Sigmoid colon (tissue), 4 donors: ENCODE data around the gene HTR1D.

ENCODE experiments used
- CTCF ChIP-seq, 4 experiments: fragments of 450-650 bp in 3 of 4; fragments of 200-600 bp in 1 of 4; IDR thresholded peaks; one replicate each; pipeline ENCODE4 v1.5.1; 2016 to 2019; ENCODE audit warnings: antibody characterized with exemption in 4 of 4, mild to moderate bottlenecking in 3 of 4, moderate library complexity in 2 of 4
- EP300 ChIP-seq, 4 donors: sonication (generic); formaldehyde crosslinking; IDR thresholded peaks; one replicate each; pipeline ENCODE4 v1.6.1; 2017; ENCODE audit warnings: antibody characterized with exemption in 4 of 4
- POLR2A ChIP-seq, 2 donors: fragments of 450-650 bp; IDR thresholded peaks; one replicate each; pipeline ENCODE4 v1.6.1; 2016; ENCODE audit warnings: antibody characterized with exemption in 2 of 2, mild to moderate bottlenecking in 2 of 2, moderate library complexity in 2 of 2

GRCh38 chr1:23169727-23170335 lies 47.5 kb downstream of the HTR1D start:
- TF ChIP-seq CTCF (IDR thresholded peaks at IDR 0.05) = no peak
- TF ChIP-seq EP300 (IDR thresholded peaks at IDR 0.05) = no peak
- TF ChIP-seq POLR2A (IDR thresholded peaks at IDR 0.05) = no peak
